Ecto neural progenitor cell (in vitro differentiated cells): ENCODE measurements around the gene PPIF.

ENCODE experiments used
- DNase-seq: peaks from one replicate; pipeline ENCODE4 v3.0.0-alpha.2; 2018; ENCODE audit warnings: low spot score

Gene PPIF

DNA sequence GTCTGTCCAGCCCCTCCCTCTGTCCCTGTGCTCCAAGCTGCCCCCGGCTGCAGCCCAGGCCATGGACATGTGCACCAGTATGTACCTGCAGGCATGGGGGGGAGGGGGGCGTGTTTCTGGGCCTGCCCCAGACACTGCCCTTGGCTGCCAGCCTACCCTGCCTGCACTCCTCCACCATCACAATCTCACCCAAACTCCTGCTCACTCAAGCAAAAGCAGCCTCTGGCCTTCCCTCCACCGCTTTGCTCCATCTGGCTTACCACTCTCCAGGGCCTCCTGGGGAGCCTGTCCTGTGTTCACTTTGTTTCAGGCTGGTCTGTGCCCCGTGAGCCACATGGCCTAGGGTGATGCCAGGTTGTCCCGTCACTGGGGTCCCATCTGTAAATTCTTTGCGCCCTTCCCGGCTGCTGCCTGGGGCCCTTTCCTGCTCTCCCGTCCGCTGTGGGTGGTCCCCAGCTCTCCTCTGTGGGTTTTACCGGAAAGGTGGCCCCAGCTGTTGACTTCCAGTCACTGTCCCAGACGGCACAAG is 33.3 kb upstream of the PPIF start:
- no peak for DNase-seq

DNA sequence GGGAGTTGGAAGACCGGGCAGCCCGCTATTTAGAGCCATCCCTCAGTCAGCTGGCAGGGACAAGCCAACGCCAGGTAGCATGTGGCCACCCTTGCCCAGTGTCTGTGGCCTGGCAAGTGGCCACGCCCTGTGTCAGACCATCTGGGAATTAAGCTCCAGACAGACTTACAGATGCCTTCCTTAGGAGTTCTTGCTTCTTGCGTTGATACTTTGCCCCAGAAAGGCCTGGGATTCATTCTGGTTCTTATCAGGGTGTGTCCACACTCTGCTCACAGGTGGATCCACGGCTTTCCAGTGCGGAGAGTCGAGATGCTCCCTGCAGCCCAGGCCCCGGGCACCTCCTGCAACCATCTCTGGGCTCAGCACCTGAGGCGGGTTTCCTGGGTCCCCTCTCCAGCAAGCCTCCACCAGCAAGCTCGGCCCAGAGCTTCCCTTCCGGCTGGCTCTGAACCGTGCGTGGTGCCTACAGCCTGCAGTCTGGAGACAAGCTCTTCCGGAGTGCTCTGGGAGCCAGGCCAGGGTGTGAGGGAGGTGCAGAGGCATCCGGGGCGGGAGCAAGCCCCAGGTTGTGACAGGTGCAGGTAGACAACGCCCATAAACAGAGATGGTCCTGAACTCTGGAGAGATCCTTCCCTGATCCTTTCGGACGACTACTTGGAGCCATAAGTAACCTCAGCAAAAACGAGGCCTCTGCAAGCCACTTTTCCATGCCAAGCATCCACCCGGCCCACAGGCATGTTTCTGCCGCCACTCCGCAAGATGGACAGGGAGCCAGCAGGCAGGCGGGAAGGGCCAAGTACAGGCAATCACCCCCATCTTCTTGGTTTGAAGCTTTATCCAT is 32.3 kb upstream of the PPIF start:
- no peak for DNase-seq

DNA sequence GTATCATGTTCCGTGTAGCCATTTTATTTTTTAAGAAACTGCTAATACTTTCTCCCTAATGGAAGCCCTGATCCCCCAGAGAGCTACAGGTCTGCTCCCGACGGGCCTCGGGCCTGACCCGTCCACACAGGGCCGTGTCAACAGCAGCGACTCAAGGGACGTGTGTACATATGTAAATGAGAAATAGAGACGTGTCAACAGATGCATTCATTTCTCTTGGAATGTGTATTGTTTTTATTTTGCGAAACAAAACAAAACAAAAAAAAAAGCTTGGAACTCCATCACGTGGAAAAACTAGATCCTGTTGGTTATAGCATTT is 31.7 kb upstream of the PPIF start:
- no peak for DNase-seq

DNA sequence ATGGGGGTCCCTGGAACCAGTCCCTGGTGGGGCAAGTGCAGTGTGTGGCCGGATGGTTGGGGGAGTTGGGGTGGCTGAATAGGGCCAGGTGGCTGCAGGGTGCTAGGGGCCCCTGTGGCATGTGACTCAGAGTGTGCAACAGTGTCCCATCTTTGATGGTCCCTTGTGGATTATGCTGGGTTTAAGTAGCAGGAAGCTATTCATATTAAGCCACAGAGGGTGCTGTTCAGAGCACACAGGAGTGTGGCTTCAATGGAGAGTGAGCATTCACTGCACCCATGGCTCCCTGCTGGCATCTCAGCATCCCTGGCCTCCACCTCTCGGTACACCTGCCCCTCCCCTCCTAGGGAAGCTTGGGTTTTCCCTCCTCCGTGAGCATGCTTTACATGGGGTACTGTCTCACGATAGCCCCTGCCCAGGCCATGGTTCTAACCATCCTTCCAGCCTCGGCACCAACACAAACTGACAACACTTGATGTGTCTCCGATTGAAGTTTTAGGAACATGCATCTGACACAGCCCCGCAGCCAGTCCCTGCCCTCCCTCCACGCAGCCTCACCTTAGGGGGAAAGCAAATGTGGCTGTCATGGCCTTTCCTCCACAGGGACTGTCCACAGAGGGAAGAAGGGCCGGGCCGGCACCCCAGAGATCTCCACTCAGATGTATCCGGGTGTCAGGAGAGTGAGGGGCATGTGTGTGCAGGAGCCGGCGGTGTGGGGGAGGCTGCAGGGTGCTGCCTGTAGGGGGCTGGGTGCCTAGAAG is 30.4 kb upstream of the PPIF start:
- DNase-seq = no peak

DNA sequence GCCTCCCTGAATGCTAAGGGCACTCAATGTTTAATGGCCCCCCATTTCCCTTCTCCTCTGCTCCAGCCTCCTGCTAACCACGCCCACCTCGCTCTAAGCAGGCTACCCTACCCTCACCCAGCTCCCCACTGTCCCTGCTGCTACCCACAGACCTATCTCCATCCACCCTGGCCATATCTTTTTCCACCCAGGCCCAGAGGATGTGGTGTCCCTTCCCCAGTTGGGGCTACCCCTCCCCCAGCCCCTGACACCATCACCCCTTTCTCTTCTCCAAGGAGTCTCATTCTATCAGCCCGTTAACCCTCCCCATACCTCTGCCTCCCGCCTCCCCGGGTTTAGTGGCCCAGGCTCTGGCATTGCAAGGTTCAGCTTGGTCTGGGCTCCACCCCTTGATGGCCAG is 28.9 kb upstream of the PPIF start:
- DNase-seq = no peak

DNA sequence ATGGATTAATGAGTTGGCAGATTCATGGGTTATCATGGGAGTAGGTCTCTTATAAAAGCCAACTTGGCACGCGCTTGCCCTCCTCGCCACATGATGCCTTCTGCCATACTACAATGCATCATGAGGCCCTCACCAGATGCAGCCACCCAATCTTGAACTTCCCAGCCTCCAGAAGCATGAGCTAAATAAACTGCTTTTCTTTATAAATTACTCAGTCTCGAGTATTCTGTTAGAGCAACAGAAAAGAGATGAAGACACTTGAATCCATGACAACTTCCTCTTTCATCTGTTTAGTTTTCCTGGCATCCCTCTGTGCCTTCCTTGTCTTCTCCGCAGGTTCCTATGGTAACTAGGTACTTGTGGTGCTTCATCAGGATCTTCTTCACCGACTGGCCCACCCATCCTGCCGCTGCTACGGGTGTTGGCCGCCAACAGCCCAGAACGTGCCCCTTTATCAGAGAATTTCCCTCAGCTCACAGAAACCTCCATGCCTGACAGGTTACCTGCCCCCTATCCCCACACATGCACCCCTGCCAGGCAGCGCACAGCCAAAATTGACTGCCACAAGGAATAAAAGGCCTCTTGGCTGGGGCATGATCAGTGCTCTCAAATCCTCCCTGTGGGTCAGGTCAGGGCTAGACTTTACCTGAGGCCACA is 28.0 kb upstream of the PPIF start:
- no peak for DNase-seq

DNA sequence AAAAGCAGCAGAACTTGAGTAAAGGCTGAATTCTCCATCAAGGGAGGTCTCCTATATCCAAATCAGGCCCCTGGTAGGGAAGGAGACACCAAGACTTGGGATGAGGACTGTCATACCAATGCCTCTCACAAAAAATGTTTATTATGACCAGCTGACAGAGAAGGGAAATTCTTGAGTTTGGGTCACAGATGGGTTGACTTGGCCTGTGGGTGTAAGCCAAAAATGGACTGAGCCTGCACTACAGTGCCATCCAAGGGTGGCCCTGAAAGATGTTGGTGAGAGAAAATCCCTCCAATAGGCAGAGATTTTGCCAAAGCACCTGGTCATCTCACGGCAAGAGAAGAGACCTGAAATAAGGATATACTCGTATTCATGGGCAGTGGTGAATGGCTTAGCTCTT is 27.0 kb upstream of the PPIF start:
- DNase-seq = no peak

DNA sequence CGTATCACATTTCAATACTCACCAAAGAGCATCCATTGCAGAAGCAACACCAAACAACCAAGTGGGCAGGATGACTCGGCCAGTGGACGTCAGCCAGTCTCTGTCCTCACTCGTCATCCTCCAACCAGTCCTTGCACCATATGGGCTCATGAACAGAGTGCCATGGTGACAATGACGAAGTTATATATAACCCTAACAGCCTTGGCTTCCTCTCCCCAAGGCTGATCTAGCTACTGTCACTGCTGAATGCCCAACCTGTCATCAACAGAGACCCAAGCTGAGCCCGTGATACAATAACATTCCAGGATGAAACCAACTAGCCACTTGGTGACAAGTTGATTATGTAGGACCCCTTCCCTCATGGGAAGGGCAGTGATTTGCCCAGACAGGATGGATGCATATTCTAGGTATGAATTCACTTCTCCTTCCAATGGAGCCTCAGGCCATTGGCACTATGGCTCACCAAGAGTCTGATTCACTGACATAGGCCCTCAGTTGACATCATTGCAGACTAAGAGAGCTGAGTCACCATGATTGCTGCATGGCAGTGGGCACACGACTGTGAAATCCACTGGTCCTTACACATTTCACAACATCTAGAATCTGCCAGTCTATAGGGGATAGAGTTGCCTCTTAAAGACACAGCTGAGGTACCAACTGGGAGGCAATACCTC is 26.3 kb upstream of the PPIF start:
- no peak for DNase-seq

DNA sequence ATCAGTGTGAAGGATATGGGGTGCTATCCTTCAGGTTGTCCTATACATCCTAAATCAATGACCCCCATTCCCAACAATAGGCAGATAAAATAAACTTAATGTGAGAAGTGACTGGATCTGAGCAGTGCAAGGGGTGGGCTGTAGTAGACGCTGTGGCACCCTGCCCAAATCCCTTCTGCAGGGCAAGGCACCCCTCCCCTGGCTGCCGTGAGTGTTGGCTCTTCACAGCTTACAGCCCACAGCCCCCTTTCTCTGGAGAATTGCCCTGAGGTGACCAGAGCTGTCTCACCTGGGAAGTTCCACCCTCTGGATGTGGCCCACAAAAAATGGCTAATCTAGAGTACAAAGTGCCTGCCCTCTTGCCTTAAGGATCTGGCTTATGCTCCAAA is 25.8 kb upstream of the PPIF start:
- no peak for DNase-seq

DNA sequence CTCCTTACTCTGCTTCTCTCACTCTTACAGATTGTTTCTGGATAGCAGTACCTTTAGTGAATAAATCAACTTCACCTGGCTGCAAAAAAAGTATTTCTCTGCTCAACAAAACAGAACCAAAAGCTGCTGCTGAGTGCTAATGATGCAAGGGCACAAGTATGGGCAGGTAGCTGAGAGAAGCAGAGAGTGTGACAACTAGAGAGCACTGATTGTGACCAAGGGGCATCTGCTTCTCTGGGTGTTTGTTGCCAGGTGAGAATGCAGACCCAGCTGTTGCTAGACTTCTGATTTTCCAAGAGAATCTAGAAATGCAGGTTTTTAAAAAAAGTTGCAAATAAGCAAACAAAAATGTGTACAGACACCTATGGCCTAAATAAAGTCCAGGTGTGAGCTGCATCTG is 25.3 kb upstream of the PPIF start:
- no peak for DNase-seq

DNA sequence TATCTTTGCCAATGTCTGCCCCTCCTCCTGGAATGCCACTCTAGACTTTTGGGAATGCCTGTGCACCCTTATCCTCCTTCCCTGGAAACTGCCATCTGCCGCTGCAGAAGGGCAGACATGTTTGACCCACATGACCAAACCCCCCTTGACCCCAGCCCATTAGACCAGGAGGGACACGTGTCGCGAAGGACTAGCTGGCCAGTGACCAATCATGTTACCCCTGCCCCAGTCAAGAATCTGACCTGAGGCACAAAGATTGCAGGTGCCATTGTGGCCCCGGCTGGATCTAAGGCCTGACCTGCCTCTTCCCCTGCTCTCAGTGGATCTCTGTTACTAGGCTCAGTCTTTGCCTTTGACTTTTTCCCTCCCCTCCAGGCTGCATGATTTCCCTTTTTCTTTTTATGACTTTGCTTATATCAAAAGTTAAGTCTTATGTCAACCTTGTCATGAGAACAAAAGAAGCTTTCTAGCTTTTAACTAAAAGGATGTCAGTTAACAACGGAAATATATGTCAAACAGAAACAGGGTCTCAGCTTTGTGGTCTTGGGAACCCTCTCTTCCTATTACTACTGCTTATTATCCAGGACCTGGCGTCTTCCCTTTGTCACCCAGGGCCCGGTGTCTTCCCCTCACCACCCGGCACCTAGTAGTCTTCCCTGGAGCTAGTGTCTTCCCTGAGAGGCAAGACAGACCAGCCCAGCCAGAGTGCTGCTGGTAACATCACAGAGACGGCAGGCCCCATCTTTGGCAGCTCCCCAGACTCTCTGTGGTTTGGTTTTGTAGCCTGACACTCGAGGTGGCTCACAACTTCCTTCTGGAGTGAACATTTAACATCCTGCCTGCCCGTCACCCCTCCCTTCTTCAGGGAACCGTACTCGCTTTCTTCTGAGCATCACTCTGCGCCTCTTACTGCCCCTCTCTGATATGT is 24.4 kb upstream of the PPIF start:
- DNase-seq = no peak

DNA sequence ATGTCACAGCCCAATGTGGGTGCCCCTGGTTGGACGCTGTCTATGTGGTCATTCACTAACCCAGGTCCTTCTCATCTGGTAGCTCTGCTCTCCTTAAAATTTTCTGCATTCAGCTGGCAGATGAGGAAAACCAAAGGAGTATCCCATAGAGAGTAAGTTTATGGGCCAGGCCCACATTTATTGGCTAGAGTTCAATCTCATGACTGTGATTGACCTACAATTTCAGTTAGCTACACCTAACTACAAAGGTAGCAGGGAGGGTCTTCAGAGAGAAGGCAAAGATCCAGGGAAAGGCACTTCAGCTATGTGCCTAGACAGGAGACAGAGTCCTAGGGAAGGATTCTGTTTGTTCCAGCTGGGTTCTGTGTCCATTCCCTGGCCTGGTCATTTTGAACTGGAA is 23.7 kb upstream of the PPIF start:
- no peak for DNase-seq

DNA sequence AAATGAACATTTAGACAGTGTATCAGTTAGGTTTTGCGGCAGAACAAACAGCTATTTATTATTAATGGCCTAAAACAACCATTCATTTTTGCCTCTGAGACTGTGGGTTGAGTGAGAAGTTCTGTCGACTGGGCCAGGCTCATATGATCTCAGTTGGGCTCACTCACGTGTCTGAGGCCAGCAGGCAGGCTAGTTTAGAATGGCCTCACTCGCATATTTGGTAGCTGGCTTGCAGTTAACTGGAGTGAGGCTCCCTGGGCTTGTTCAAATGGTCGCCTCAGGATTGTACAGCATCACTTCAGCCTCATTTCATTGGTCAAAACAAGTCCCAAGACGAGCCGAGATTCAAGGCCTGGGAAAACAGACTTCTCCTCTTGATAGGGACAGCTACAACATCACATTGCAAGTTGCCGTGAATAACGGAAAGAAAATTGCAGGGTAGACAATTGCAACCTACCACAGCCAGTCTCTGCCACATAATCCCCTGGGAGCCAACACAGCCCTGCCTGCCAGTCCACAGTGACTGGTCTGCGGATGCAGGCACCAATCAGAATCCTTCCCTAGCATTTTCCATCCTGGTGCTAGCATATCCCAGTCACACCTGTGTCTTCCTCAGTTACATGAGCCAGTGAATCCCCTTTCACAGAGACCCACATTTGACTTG is 23.1 kb upstream of the PPIF start:
- DNase-seq = no peak

DNA sequence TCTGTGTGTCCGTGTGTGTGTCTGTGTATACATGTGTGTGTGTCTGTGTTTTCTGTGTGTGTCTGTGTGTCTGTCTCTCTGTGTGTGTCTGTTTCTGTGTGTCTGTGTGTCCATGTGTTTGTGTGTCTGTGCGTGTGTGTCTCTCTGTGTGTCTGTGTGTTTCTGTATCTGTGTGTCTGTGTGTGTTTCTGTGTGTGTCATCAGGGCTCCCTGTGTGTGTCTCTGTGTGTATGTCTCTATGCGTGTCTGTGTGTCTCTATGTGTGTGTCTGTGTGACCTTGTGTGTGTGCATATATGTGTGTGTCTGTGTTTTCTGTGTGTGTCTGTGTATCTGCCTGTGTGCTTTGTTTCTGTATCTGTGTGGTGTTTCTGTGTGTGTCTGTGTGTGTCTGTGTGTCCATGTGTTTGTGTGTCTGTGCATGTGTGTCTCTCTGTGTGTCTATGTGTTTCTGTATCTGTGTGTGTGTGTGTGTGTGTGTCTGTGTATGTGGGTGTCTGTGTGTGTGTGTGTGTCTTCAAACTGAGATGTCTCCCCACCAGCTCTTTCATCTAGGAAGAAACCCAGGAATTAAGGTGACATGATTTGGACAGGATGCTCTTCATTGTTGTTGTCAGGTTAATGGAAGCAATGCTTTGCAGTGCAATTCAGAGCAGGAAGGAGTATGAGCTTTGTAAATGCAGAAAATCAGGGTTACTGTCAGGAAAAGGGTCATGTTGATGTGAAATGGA is 20.7 kb upstream of the PPIF start:
- no peak for DNase-seq

DNA sequence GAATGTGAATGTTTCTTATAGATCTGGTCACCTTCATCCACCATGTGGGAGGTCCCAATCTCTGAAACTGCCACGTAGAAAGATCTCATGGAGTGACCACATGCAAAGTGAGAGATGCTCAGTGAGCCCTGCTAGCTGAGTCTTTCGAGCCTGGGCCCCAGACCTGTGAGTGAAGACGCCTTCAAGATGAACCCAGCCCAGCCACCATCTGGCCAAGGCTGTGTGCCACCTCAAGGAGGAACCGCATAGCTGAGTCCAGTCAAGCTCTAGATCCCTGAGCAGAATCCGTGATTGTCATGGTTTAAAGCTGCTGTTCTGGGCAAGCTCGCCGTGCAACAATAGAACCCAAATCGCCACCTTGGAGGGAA is 20.2 kb upstream of the PPIF start:
- no peak for DNase-seq

DNA sequence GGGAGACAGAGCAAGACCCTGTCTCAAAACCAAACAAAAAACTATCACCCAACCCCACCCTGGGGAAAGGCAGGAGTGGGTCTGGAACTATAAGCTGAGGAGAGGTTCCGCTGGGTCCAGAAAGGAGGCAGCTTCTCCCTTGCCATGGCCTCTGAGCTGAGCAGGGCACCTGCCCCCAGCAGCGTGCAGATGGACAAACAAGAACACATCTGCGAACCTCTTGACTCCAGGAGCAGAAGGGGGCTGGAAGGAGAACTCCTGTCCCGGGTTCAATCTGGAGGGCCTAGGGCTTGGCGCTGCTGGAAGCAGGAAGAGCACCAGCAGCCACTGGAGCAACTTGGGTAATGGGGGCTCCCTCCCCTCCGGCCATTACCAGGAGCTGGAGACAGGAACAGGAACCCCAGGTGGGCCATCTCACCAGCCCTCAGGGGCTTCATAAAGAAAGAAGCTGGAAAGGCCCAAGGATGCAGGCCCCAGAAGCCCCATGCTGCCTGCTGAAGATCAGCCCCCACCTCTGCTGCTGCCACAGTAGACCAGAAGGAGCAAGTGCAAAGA is 19.0 kb upstream of the PPIF start:
- DNase-seq = no peak

DNA sequence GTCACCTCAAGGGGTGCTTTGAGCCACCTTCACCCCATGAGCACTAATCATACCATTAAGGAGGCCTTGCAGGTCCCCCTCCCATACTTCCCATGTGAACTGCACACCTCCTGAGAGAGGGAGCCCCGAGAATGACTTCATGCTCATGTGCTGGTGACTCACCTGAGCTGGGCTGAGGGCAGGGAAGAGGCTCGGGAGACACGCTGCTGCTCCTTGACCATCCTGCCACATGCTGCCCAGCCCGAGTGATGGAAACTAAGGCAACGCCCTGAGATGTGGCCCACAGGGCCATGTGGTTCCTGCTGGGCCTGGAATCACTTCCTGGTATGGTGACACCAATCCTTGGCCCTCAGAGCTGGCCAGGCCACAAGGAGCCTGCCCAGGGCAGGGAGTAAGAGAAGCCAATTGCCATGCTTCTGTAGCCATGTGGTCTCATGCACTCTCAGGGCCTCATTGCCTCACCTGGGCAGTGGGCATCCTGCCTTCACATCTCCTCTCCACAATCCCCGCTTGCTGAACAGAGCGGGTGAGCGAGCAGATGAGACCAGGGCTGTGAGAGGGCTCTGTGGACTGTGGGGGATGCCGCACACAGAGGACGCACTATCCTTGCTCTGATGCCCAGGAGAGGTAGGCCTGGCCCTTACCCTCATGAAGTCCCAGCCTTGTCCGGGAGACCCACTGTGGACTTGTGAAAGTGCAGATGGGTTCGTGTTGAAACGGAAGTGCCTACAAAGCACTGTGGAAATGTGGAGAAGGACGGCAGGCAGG is 18.3 kb upstream of the PPIF start:
- DNase-seq = no peak

DNA sequence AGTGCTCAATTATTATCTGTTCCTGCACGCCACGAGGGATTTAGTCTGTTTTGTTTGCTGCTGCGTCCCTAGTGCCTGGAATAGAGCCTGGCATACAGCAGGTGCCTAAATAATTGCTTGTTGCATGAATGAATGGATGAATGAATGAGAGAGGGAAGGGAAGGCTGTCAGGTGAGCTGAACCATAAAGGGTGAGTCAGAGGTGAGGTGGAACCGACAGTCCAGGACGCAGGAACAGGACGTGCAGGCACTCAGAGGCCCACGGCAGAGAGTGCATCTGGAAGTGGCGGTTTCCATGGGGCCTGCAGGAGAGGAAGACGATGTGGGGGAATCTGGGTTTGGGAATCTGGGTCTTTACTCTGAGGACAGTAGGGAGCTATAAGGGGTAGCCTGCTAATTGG is 17.7 kb upstream of the PPIF start:
- DNase-seq = no peak

DNA sequence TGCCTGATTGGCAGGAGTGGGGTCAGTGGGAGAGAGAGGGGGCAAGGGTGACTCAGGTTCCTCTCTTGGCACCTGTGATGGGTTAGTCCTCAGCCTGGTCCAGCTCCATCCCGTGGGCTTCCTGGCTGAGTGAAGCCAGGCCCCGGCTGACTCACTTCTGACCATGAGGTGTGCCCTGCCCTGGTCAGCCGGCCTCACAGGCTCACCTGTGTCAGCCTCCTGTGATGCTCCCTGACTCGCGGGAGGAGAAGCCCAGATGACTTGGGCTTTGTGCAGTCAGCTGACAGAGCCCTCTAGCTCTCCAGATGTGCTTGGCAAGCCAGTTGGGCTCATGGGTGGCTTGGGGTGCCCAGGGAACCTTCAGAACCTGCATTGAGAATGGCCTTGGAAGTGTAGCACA is 16.0 kb upstream of the PPIF start:
- DNase-seq = no peak
